Retinal pigment epithelial cell (primary cell): ENCODE data around the gene NBAS.
A peak's percentile ranks its signal among the peaks of the same experiment; 100 is the strongest.
"Not testable (repeated sequence)": the region's sequence is repeated elsewhere in the genome, so short reads cannot be mapped to it uniquely, and the experiment has no call there.

Source experiments
- DNase-seq: peaks from one replicate; pipeline ENCODE4 v3.0.0-alpha.2; 2010; ENCODE audit warnings: low read depth
- H3K4me3 ChIP-seq: 2 replicates; pipeline ENCODE4 v1.5.1; 2011; ENCODE audit warnings: mild to moderate bottlenecking, low read length, control low read depth, moderate library complexity
- TF ChIP-seq, protein P1 (sequence below): conservative IDR thresholded peaks from 2 replicates; pipeline ENCODE4 v1.5.1; 2011; ENCODE audit warnings: low read depth, low read length, control low read depth, inconsistent platforms

The NBAS gene

DNA sequence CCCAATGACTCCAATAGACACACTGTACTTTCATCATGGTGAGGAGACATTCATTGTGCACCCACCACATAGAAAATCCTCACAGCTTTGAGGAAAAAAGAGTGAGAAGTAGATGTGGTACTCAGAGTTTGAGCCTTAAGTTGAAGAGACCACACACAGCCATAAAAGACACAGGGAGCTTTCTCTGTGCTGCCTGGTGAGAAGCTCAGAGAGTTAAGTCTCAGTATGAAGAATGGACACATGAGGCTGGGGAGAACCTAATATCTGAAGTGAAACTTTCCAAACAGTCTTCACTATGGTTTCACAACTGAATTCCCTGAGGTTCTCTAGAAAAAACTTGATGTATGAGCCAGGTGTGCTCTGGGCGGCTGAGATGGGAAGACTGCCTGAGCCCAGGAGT is 237.9 kb downstream of the NBAS start:
- no peak for DNase-seq
- H3K4me3 ChIP-seq, result no peak overlapping the region
- TF ChIP-seq, protein P1, sequence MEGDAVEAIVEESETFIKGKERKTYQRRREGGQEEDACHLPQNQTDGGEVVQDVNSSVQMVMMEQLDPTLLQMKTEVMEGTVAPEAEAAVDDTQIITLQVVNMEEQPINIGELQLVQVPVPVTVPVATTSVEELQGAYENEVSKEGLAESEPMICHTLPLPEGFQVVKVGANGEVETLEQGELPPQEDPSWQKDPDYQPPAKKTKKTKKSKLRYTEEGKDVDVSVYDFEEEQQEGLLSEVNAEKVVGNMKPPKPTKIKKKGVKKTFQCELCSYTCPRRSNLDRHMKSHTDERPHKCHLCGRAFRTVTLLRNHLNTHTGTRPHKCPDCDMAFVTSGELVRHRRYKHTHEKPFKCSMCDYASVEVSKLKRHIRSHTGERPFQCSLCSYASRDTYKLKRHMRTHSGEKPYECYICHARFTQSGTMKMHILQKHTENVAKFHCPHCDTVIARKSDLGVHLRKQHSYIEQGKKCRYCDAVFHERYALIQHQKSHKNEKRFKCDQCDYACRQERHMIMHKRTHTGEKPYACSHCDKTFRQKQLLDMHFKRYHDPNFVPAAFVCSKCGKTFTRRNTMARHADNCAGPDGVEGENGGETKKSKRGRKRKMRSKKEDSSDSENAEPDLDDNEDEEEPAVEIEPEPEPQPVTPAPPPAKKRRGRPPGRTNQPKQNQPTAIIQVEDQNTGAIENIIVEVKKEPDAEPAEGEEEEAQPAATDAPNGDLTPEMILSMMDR, result no peak

DNA sequence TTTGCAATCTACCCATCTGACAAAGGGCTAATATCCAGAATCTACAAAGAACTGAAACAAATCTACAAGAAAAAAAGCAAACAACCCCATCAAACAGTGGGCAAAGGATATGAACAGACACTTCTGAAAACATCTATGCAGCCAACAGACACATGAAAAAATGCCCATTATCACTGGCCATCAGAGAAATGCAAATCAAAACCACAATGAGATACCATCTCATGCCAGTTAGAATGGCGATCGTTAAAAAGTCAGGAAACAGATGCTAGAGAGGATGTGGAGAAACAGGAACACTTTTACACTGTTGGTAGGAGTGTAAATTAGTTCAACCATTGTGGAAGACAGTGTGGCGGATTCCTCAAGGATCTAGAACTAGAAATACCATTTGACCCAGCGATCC is 239.7 kb downstream of the NBAS start:
- DNase-seq, H3K4me3 ChIP-seq: not testable (repeated sequence)

DNA sequence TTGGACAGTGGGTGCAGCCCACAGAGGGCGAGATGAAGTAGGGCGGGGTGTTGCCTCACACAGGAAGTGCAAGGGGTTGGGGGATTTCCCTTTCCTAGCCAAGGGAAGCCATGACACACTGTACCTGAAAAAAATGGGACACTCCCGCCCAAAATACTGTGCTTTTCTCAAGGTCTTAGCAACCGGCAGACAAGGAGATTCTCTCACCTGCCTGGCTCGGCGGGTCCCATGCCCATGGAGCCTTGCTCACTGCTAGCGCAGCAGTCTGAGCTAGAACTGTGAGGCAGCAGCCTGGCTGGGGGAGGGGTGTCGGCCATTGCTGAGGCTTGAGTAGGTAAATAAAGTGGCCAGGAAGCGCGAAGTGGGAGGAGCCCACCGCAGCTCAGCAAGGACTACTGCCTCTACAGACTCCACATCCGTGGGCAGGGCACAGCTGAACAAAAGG is 244.7 kb downstream of the NBAS start:
- DNase-seq, result no peak
- no peak overlapping the region for H3K4me3 ChIP-seq
- TF ChIP-seq, protein P1, result no peak

DNA sequence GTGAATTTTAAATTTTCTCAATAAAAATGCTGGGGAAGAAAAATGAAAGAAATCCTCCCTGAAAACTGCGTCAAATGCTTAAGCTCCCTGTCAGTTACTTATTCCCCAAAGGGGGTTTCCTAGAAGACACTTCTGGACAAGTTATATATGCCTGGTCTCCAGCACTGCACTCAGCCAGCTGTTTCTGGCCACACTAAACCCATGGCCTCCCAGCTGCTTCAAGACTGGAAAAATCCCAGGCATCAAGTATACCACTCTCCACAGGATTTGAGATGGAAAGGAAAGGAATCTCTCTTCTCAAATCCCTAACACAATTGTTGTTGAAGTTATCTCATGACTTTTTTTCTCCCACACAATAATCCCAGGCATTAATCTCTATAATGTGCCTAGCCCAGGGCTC is 245.7 kb downstream of the NBAS start:
- H3K4me3 ChIP-seq, result no peak overlapping the region
- DNase-seq, result no peak
- TF ChIP-seq, protein P1, result no peak

DNA sequence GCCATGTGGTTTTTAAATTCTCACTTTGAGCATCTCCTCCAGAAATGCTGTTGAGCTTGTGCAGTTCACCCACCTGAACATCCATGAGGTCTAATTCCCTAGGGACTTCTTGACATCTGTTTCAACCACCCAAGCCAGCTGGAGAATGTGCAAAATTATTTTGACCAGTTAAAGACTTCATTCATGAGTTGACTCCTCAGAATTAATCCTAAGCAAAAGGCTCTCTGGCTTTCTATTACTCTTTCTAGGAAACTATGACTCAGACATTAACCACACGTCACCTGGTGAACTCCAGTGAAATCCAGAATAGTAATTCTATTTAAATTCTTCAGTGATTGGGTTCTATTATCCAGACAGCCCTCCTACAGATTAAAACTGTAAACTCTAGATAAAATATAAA is 247.5 kb downstream of the NBAS start:
- H3K4me3 ChIP-seq, result no peak overlapping the region
- peak; percentile 64 for DNase-seq
- TF ChIP-seq, protein P1, result no peak

DNA sequence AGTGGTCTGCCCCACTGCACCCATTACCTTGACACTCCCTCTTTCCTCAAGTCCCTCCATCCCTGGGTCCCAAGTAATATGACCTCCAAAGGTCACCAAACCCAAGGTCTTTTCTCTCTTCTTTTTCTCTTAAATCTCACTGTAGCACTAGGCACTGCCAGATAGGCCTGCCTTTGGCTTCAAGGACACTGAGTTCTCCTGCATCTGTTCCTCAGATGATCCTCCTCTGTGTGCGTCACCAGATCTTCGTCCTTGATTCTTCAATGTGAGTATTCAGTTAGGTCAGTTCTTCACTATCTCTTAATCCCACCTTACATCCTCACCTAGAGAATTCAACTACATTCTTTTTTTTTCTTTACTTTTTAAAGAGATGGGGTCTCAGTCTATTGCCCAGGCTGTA is 249.2 kb downstream of the NBAS start:
- DNase-seq, result no peak

DNA sequence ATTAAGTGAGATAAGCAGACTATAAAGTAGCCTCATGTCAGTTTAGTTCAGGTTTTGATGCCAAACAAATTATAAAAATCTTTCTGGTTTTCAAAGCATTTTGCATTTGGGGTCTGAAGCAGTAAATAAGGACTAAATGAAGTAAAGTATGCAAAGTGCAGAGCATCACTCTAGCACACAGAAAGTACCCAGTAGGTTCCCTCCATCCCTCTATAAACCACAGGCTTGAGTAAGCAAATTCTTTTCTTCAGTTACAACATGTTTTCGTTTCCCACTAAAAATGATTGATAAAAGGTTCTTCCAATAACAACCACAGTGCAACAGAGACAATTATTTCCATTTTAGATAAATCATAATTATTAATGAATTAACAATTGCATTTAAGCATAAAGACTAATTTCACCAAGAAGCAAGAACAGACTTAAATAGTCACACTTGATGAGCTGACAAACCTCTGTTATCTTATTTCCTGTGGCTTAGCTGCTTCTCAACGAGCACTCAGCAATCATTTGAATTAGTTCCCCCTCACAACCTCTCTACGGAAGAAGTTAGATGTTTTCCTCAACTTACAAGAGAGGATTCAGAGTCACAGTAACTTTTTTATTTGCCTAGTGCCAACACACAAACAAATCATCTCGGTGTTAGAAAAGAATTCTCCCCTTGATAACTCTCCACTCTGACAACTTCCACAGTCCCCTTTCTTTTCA is 249.8 kb downstream of the NBAS start:
- DNase-seq, result no peak
- TF ChIP-seq, protein P1, result no peak
- no peak overlapping the region for H3K4me3 ChIP-seq

More for the DNA sequence above, 249.2 kb downstream of the NBAS start:
- TF ChIP-seq, protein P1, result no peak
- H3K4me3 ChIP-seq, result no peak overlapping the region

DNA sequence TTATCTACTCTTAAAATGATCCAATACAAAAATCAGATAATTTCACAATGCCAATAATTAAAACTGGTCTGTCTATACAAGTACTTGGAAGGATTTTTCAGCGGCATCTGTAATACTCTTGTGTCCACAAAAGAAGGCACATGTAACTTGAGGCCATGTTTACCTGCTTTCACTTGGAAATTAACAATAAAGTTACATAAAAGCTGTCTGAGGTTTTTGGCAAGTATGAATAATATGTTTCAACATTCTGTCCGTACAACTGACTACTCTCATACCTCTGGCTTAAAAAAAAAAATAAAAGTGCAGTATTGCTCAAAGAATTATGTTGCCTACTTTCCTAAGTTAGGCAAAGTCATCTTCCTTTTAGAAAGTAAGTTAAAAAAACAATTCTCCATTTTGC is 253.6 kb downstream of the NBAS start:
- TF ChIP-seq, protein P1, result no peak
- DNase-seq, result no peak
- H3K4me3 ChIP-seq, result no peak overlapping the region
